OCI-LY3 (cell line): ENCODE measurements around the gene PDS5B.

Experiments
- CTCF ChIP-seq: fragments of 200-600, 300-600 bp; sonication (generic); IDR thresholded peaks from 2 replicates; pipeline ENCODE4 v1.5.1; 2014; ENCODE audit warnings: antibody characterized with exemption, low read length, low read depth
- EZH2phosphoT487 ChIP-seq: fragments of 200-600 bp; shearing (Covaris generic); IDR thresholded peaks from 2 replicates; pipeline ENCODE4 v1.6.1; 2018; ENCODE audit warnings: antibody characterized with exemption, mixed run types, low read depth

DNA sequence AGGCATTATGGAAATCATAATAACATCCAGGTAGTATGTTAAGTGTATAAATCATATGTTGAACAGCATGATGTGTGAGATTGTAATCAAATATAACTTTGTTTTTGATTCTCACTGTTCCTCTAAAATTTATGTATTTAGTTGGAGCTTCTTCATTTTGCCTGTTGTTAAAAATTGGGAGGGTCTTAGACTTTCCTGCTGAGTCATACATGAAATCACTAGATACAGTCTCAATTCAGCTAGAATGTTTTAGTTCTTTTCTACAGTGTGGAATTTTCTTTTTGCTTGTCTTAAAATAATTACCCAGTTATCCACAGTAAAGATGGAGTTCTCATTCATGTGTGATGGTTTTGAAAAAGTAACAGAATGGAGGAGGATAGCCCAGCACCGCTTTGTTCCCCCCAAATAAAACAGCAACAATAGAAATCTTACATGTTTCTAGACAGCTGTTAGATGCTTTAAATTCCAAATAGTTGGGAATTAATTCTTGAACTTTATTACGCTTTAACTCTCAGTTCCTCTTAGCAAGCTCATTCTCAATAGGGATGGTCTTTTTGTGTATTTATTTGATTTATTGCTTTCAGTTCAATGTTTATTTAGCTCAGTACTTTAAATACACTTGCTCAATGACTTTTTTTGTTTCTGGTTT lies 109.5 kb downstream of the PDS5B start:
- TF ChIP-seq CTCF (no peak), EZH2phosphoT487 (no peak)
